Muscle layer of colon (tissue), 2 donors: ENCODE measurements around the gene SPATA18.

Experiments used
- H3K27ac ChIP-seq: one replicate; pipeline ENCODE4 v1.7.0; 2013; ENCODE audit warnings: low read depth, mild to moderate bottlenecking, low read length, moderate library complexity
- H3K27me3 ChIP-seq, 2 donors: one replicate each; pipeline ENCODE4 v1.7.0; 2013; ENCODE audit warnings: low read length in 2 of 2, mild to moderate bottlenecking in 2 of 2; ENCODE audit not compliant: insufficient read depth in 2 of 2, control insufficient read depth in 1 of 2
- H3K36me3 ChIP-seq: one replicate; pipeline ENCODE4 v1.7.0; 2013; ENCODE audit warnings: mild to moderate bottlenecking, low read length; ENCODE audit not compliant: insufficient read depth
- H3K4me1 ChIP-seq: one replicate; pipeline ENCODE4 v1.7.0; 2013; ENCODE audit warnings: mild to moderate bottlenecking, low read length; ENCODE audit not compliant: insufficient read depth
- H3K4me3 ChIP-seq, 2 donors: one replicate each; pipeline ENCODE4 v1.7.0; 2013; ENCODE audit warnings: low read length in 2 of 2, low read depth in 1 of 2, mild to moderate bottlenecking in 1 of 2, moderate library complexity in 1 of 2
- H3K9ac ChIP-seq: one replicate; pipeline ENCODE4 v1.7.0; 2013; ENCODE audit warnings: low read length
- H3K9me3 ChIP-seq: one replicate; pipeline ENCODE4 v1.7.0; 2013; ENCODE audit warnings: mild to moderate bottlenecking, low read length
- donor health status: abdominal sarcoma.
- donor health status: Adenocarcinoma of cecum.

SPATA18 gene

GRCh38 chr4:52051213-52051614 lies at the start of gene SPATA18:
Gene SPATA18 (plus strand): TSS chr4:52051304. CDS start chr4:52051705, 401 bp downstream.
- H3K27ac ChIP-seq, result peak within 1 kb of the TSS; percentile 78

GRCh38 chr4:52001616-52002015 lies 49.5 kb upstream of the SPATA18 start:
- Histone ChIP-seq H3K4me3 (no peak overlapping the region), H3K9ac (no peak overlapping the region), H3K9me3 (no peaks in the 10 kb centered on the region), H3K27me3 (no peaks in the 10 kb centered on the region), H3K4me1 (no peaks in the 10 kb centered on the region), H3K36me3 (no peaks in the 10 kb centered on the region), H3K27ac (no peak overlapping the region)

More at GRCh38 chr4:52051213-52051614, at the start of gene SPATA18:
- H3K4me3 ChIP-seq, result peak within 1 kb of the TSS; percentile 72 to 76
- peaks cover 6% of the 10 kb centered on the region for H3K4me1 ChIP-seq
- no peaks in the 10 kb centered on the region for H3K9me3 ChIP-seq
- peak within 1 kb of the TSS; percentile 27 for H3K9ac ChIP-seq
- no peaks in the 10 kb centered on the region for H3K27me3 ChIP-seq
- H3K36me3 ChIP-seq, result no peaks in the 10 kb centered on the region

- no peak overlapping the region for H3K9ac ChIP-seq
- H3K27ac ChIP-seq, result no peak overlapping the region
- no peaks in the 10 kb centered on the region for H3K27me3 ChIP-seq
- no peaks in the 10 kb centered on the region for H3K4me1 ChIP-seq
- H3K4me3 ChIP-seq, result no peak overlapping the region
- H3K9me3 ChIP-seq, result no peaks in the 10 kb centered on the region
- no peaks in the 10 kb centered on the region for H3K36me3 ChIP-seq
These were observed 46.7 kb upstream of the SPATA18 start for GRCh38 chr4:52004414-52004813.

- no peaks in the 10 kb centered on the region for H3K27me3 ChIP-seq
- H3K36me3 ChIP-seq, result no peaks in the 10 kb centered on the region
- H3K27ac ChIP-seq, result no peak overlapping the region
- H3K4me1 ChIP-seq, result no peaks in the 10 kb centered on the region
- no peaks in the 10 kb centered on the region for H3K9me3 ChIP-seq
- no peak overlapping the region for H3K9ac ChIP-seq
- H3K4me3 ChIP-seq, result no peak overlapping the region
These were observed 45.4 kb upstream of the SPATA18 start for GRCh38 chr4:52005604-52006273.

- H3K27ac ChIP-seq, result no peak overlapping the region
- no peaks in the 10 kb centered on the region for H3K4me1 ChIP-seq
- H3K9ac ChIP-seq, result no peak overlapping the region
These were observed 44.2 kb upstream of the SPATA18 start for GRCh38 chr4:52006887-52007286.

GRCh38 chr4:52010986-52011385 lies 40.1 kb upstream of the SPATA18 start:
- Histone ChIP-seq H3K4me1 (no peaks in the 10 kb centered on the region), H3K4me3 (no peak overlapping the region), H3K27me3 (no peaks in the 10 kb centered on the region), H3K27ac (no peak overlapping the region), H3K9ac (no peak overlapping the region), H3K9me3 (no peaks in the 10 kb centered on the region), H3K36me3 (no peaks in the 10 kb centered on the region)

More at GRCh38 chr4:52006887-52007286, 44.2 kb upstream of the SPATA18 start:
- no peak overlapping the region for H3K4me3 ChIP-seq
- no peaks in the 10 kb centered on the region for H3K36me3 ChIP-seq
- H3K27me3 ChIP-seq, result no peaks in the 10 kb centered on the region
- no peaks in the 10 kb centered on the region for H3K9me3 ChIP-seq

GRCh38 chr4:52012651-52013050 lies 38.5 kb upstream of the SPATA18 start:
- Histone ChIP-seq H3K4me1 (no peaks in the 10 kb centered on the region), H3K4me3 (no peak overlapping the region), H3K27ac (no peak overlapping the region), H3K9me3 (no peaks in the 10 kb centered on the region), H3K36me3 (no peaks in the 10 kb centered on the region), H3K27me3 (no peaks in the 10 kb centered on the region), H3K9ac (no peak overlapping the region)

- H3K4me1 ChIP-seq, result no peaks in the 10 kb centered on the region
- no peaks in the 10 kb centered on the region for H3K27me3 ChIP-seq
- H3K36me3 ChIP-seq, result no peaks in the 10 kb centered on the region
- no peak overlapping the region for H3K9ac ChIP-seq
- no peak overlapping the region for H3K27ac ChIP-seq
- H3K4me3 ChIP-seq, result no peak overlapping the region
- no peaks in the 10 kb centered on the region for H3K9me3 ChIP-seq
These were observed 36.2 kb upstream of the SPATA18 start for GRCh38 chr4:52014903-52015302.

- Histone ChIP-seq H3K9me3 (no peaks in the 10 kb centered on the region), H3K36me3 (no peaks in the 10 kb centered on the region), H3K9ac (no peak overlapping the region), H3K4me3 (no peak overlapping the region), H3K27me3 (no peaks in the 10 kb centered on the region), H3K27ac (no peak overlapping the region), H3K4me1 (no peaks in the 10 kb centered on the region)
These were observed 35.7 kb upstream of the SPATA18 start for GRCh38 chr4:52015366-52015765.

- no peaks in the 10 kb centered on the region for H3K9me3 ChIP-seq
- H3K4me3 ChIP-seq, result no peak overlapping the region
- H3K27ac ChIP-seq, result no peak overlapping the region
- H3K9ac ChIP-seq, result no peak overlapping the region
- H3K4me1 ChIP-seq, result no peaks in the 10 kb centered on the region
- H3K27me3 ChIP-seq, result no peaks in the 10 kb centered on the region
- H3K36me3 ChIP-seq, result no peaks in the 10 kb centered on the region
These were observed 34.1 kb upstream of the SPATA18 start for GRCh38 chr4:52016981-52017380.

GRCh38 chr4:52017814-52018213 lies 33.3 kb upstream of the SPATA18 start:
- H3K4me3 ChIP-seq, result no peak overlapping the region
- peaks cover 6% of the 10 kb centered on the region for H3K36me3 ChIP-seq
- no peaks in the 10 kb centered on the region for H3K27me3 ChIP-seq
- no peaks in the 10 kb centered on the region for H3K9me3 ChIP-seq
- H3K27ac ChIP-seq, result no peak overlapping the region
- H3K4me1 ChIP-seq, result no peaks in the 10 kb centered on the region
- no peak overlapping the region for H3K9ac ChIP-seq
